HK-2 (cell line): ENCODE data around the gene ADGRV1.

Experiments
- DNase-seq: peaks from one replicate; pipeline ENCODE4 v3.0.0-alpha.2; 2018; ENCODE audit not compliant: unreplicated experiment

ADGRV1 gene

DNA sequence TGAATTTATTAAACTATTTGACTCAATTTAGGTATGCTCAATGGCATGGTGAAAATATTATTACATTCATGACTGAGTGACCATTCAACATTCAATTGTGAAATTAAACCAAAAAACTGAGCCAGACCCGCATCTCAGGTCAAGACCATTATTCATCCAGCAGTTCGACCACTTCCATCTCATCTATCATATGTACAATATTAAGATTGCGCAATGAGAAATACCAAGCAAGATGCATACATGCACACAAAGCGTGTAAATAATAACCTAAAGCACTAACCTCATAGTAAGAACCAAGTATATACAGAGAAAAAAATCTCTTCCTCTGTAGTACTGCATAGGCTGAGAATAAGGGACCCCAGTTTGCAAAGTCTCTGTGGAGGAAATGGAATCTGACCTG is 310.2 kb downstream of the ADGRV1 start:
- DNase-seq, result no peak

DNA sequence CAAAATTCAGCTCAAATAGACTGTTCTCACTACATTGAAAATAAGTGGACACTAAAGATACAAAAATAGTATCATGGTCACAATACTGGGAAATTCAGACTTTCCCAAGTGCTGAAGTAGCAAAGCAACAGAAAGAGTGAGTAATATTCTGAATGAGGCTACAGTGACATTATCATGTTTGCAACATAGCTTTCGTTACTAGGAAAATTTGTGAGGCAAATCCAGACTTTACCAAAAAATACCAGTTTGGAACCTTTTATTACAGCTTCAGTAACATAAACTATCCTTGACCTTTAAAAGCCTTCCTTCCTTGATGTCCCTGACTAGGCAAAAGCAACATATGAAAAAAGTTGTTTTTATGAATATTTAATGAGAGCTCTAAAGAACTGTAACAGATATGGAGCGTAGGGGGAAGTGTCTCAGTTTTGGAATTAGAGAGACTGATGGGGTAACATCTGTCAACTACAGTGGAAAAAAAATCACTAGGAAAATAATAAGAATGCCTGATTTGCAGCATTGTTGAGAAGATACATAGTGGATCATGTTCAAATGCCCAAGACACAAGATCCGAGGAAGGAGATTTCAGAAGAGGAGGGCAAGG is 312.9 kb downstream of the ADGRV1 start:
- no peak for DNase-seq

DNA sequence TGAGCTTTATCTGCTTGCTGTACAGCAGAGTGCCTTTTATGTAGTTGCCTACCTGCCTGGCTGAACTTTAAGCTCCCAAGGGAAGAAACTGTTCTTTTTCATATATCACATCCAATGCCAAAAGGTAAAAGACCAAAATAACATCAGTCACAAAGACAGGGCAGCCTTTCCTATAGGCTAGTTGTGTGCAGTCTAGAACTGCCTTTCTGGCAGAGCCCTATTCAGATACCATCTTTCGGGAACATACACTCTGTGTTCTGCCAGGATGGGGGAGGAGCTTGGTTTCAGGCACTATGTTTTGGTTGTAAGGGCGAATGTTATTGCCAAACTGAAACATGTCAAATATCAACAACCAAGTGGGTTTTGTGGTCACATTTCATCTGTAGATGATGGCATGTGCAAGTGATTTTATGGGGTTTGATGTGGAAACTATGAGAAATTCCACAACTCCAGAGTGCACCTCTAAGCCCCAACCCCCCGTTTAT is 314.5 kb downstream of the ADGRV1 start:
- DNase-seq, result no peak

DNA sequence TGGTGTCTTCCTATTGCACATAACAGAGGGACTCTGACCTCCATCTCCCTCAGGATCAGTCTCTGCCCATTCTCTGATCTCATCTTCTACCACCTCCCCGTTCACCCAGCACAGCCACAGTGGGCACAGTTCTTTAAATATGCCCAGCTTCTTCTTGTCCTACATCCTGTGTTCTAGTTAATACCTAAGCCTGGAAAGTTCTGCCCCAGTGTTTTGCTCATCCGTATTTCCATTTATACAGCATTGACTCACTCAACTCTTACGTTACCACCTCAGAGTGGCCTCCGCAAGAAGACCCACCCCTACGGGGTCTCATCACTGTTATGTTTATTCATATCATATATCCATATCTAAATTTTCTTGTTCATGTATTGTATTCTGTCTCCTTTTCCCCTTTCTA is 315.5 kb downstream of the ADGRV1 start:
- DNase-seq, result no peak

DNA sequence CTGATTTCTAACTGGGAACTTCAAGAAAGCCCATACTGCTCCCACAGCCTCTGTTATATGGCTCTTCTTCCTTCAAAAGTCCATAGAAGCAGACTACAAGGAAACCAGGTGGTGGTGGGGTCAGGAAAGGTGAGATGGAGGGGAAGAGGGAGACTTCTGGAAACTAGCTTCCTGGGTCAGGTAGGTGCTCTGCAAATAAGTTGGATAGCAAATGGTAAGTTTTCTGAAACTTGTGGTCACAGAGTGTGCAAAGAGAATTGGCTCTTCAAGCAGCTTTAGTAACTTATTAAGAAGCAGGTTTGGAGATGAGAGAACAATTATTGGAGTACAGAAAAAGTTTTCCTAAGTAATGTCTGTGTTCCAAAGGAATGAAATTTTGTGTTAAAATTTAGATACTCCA is 316.9 kb downstream of the ADGRV1 start:
- no peak for DNase-seq

DNA sequence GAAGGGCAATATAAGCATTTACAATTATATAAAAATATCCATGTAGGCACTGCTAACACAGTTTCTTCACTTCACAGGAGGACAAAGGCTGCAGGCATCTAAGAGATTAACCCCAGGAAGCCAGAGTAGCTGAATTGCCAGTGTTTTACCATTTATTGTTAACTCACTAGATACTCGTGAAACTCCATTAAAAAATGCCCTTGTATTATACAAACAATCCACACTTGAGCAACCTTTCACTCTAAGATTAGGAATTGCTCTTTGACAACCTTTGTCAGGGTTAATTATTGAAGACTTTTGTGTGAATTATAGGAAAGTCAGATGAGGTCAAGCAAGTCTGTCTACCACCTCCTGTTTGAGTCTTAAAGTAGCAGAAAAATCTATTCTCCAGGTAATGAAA is 317.8 kb downstream of the ADGRV1 start:
- DNase-seq, result no peak

DNA sequence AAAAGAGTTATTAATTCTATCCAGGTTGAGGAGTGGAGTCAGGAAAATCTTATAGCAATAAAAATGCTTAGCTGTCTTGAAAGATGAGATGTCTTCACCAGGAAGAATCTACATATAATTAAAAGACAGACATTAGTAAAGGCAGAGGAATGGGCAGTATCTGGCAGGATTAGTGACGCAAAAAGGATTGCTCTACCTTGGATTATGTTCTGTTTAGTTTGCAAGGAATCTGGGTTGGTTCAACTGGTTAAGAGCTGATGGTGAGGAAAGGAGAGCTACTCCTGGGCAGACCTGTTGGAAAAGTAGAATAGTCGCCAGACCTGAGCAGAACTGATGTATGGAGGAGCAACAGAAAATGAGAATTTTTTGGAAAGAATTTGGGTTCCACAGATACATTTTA is 318.5 kb downstream of the ADGRV1 start:
- DNase-seq, result no peak

DNA sequence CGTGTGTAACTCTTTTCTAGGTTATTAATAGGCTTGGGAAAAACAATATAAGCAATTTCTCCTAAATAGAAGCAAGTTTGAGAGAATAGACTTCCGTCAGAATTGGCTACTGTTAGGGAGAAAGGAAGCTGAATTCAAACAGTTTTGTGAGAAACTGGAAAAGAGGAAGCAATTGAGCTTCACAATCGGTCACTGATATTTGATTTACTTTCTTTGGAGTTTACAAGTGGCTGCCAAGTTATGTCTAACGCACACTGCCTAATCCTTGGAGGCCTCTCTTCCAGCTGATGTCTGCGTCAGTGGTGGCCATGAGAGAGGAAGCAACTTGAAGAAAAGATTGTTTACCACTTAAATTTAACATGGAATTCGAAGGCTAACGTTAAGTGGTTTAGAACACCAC is 319.5 kb downstream of the ADGRV1 start:
- no peak for DNase-seq

DNA sequence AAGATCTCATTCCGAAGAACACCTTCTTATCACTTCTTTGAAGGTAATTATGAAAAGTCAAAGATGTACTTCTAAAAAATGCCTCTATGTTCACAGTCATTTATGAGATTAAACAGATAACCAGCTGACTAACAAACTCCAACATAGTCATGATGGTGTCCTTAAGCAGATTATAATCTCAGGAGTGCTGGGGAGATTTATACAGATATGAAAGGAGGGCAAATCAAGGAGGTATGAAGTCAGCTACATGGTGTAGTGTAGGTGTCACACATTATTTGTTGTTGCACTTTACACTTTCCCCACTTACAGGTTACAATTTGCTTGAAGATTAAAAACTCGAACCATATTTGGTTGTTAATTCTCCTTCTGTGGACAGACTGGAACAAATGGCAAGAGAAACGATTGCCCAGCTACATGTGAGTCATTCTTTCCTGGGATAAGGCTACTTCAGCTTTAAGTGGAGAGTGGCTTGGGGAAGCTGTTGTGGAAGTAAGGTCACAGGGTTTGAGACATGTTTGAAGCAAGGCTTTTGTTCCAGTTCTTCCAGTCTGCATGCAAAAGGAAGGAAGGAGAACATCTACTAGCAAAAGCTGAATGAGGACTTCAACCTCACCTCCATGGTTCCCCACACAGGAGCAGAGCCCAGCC is 320.1 kb downstream of the ADGRV1 start:
- no peak for DNase-seq

DNA sequence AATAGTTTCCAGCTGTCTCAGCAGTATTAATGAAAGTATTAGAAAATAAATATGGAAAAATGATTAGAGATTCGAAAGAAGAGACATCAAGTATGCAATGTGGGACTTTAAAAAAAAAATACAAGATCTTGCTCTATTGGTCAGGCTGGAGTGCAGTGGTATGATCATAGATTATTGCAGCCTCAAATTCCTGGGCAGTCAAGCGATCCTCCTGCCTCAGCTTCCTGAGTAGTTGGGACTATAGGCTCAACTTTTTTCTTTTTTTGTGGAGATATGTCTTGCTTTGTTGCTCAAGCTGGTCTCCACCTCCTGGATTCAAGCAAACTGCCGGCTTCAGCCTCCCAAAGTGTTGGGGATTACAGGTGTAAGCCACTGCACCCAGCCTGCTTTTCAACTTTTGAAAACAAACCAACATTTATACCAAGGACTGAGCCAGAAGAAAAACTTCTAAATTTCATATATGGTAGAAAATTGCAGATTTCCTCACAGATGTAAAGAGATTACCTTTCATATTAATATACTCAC is 323.1 kb downstream of the ADGRV1 start:
- DNase-seq, result no peak

DNA sequence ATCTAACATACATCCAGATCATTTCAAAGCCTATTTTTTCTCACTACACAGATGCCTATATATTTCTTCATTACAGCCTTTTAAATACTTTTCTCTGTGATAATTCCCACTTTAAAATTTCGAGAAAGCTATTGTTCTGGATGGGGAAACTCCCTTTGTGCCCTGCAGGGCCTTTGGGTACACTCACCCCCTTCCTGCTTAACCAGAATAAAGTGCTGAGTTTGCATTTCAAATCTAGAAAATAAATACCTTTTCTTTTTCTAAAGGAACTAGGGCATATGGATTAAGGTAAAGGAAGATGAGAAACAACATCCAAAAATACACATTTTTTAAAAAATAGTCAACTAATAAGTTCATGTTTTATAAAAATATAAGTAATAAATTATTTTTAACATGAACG is 323.9 kb downstream of the ADGRV1 start:
- DNase-seq, result no peak

DNA sequence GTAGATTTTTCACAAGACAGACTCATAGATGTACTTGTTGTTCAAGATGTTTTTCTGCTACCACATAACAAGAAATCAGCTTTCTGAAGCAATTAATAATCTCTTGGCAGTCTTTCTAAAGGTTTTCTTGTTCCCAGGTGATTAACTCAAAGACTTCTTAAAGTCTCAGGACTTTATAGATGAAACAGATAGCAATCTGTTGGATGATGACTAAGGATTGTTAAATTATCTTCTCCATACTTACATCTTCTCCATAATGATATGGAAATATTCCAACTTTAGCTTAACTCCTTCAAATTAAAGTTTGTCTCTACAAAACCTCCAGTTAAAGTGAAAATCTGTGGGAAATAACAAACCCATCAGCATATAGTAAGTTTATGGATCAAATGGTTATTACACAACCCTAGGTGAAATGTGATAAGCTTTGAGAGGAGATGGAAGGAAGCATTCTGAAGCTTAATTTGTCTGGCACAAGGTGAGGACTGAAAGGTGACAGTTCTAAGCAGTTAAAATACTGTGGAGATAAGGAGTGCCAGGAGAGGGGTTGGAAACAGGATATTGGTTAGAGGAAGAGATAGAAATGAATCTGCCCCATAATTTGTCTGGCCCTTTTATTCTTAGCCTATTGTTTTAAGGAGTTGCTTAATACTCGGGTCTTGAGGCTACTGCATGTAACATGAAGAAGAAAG is 326.7 kb downstream of the ADGRV1 start:
- no peak for DNase-seq

DNA sequence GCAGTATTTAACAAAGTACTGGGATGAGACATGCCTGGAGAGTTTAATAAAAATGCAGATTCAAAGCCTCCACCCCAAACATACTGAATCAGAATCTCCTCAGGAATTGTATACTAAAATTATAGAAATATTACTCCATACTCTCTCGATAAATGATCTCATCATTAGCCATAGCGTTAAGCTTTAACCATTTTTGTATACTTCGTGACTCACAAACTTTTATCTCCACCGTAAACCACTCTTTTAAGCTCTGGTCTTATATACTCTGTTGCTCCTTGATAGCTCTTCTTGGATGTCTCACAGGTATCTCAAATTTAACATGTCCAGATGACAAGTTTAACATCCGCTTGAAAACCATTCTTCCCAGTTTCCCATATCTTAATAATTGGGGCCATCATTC is 327.8 kb downstream of the ADGRV1 start:
- no peak for DNase-seq

DNA sequence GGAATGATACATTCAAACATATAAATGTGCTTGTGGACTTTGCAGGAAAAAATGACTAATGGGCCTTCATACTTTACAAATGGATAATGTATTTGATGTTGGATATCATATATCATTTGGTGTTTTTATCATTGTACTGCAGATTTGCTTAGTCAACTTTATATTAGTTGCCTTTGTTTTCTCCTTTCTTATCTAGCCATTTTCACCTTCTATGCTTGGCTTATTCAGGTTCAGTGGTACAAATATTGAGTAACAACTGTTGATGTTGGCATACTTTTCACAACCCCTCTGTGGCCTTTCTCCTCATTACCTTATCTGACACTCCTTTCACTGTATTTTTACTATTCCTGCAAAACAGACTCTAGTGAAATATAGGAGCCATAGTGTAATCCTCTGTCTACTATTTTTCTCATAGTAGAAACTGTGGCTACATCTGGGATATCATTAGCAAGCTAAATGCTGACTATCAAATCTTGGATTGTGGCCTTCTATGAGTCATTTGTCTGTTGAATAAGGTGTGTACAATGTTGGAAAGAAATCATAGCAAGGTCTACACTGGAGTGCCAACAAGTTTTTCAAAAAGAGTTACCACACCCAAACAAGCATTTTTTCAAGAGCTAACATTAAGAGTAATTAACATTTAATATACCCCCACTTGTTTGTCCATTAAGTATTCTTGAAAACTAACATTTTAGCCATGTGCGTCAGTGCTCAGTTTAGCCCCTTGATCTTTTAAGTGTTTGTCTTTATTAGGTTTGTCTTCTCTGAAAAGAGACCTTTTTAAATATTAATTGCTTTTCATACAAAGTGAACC is 330.1 kb downstream of the ADGRV1 start:
- DNase-seq, result no peak

DNA sequence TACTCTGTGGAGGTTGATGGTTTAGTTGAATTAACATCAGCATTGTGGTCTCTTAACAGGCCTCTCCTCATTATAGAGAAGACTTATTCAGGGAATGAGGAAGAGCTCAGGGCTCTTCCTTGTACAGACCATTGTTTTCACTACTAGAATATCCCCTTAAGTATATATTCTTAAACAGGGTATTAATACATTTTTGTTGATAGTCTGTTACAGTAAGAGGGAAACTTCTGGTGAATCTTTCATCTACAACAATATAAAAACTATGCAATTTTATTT is 330.7 kb downstream of the ADGRV1 start:
- DNase-seq, result no peak

DNA sequence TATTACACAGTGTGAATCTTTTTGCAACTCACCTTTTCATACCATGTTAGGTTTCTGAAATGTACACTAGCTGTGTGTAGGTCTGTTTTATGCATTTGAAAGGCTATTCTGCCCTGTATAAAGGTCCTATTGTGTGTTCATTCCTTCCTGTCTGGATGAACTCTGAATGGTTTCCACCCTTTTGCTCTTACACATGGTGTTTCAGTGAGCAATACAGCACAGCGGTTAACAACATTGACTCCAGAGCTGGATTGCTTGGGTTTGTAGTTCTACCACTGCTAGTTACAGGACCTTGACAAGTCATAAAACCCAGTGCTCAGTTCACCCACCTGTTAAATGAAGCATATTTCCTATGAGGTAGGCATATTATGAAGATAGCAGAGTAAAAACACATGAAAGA is 331.6 kb downstream of the ADGRV1 start:
- no peak for DNase-seq

DNA sequence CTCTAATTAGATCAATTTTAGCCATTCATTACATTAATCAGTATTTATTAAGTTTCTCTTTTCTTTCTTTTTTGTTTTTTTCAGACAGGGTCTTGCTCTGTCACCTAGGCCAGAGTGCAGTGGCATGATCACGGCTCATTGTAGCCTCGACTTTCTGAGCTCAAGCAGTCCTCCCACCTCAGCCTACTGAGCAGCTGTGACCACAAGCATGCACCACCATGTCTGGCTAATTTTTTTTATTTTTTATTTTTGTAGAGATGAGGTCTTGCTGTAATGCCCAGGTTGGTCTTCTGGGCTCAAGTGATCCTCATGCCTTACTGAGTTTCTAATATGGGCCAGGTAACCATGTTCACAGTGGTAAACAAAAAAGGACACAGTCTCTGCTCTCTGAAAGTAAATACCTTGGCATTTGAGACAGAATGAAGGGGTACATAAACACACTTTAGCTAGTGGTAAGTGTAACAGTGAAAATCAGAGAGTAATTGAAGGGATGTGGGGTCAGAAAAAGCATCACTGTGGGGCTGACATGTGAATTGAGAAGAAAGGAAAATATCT is 336.3 kb downstream of the ADGRV1 start:
- no peak for DNase-seq

DNA sequence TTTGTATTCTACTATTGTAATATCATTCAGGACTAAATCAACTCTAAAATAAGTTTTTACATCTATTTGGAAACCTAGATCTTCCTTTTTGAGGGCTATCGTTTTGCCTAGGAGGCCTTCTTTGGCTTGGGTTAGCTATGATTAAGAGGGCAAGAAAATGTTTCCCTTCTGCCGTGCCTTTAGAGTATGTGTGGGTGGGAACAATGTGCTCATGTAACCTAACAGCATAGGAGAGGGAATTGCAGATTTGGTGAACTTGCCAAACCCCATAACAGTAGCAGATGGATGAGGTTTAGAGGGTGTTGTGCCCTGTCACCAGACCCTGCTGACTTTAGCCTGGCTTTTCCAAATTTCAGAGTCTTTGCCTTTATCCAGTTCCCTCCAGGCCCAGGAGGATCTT is 339.0 kb downstream of the ADGRV1 start:
- no peak for DNase-seq

DNA sequence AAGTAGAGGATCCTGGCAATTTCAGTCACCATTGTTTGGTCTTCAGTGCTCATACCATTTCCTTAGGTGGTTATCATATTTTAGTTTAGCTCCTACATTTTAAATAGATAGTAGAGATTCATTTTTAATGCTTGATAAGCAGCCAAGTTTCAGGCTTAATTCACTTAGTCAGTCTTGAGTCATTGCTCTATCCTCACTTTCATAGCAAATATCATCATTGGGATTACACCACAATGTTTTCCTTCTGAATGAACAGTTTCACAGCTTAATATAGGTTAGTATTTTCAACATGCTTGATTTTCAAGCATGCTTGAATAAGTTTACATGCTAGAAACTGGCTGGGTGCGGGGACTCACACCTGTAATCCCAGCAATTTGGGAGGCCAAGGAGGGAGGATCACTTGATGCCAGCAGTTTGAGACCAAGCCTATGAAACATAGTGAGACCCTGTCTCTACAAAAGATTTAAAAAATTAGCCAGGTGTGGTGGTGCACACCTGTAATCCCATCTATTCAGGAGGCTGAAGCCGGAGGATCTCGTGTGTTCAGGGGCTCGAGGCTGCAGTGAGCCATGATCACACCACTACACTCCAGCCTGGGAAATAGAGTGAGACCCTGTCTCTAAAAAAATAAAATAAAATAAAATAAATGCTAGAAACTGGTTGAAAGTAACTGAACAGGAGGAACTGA is 339.9 kb downstream of the ADGRV1 start:
- no peak for DNase-seq

DNA sequence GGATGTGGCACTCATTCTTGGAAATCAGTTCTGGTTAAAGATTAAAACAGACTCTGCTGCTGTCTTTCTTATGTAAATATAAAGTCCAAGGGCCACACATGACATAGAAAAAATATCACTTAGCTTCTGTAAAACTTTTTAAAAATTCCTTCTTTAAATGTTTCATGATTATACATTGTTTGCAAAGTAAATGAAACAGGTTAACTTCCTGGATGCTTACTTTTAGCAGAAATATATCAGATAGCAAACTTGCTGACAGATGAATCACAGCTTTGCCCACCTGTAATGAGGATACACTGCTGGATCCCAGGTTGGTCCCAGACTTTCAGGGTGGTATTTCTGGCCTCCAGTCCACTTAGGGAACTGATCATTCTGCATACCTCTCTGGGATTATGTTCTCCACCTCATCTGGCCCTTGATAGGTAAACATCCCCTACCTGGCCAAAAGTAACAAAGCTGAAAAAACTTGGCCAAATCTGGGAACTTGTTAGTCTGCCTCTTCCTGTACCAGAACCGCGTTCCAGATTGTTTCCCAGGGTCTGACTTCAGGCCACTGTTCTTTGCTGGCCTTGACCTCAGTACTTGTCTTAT is 340.5 kb downstream of the ADGRV1 start:
- DNase-seq, result no peak

DNA sequence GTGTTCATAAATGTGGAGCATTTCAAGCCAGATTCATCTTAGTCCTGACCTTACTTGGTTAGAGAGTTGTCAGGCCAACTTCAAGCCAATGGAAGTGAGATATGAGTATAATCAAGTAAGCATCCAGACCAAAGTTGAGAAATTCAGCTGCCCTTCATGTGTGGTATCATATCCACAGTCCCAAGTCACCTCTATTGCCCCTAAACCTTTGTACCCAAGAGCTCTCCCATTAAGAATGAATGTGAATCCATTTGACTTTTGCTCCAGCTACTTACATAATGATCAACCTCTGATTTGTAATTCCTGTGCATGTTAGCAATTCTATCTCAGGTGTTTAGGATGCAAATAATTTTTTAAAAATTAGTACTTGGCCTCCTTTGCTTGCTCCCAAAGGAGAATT is 342.7 kb downstream of the ADGRV1 start:
- no peak for DNase-seq
